ENCODE results near the gene SLC9A9.

SLC9A9 gene

GRCh38 chr3:143220741-143221140, 627.5 kb downstream of the SLC9A9 start:
- Histone ChIP-seq H3K9me3 (ENCODE audit: low read length) (no peaks in the 10 kb centered on the region), H3K4me1 (ENCODE audit: insufficient read depth, low read length) (no peaks in the 10 kb centered on the region), H3K36me3 (ENCODE audit: insufficient read depth, low read length) (no peaks in the 10 kb centered on the region), H3K4me3 (ENCODE audit: low read depth in 1 of 2, low read length in 2 of 2) (no peak overlapping the region), H3K27ac (ENCODE audit: low read depth, low read length) (no peak overlapping the region), H3K27me3 (ENCODE audit: control insufficient read depth in 1 of 2, insufficient read depth in 2 of 2, low read length in 2 of 2) (no peaks in the 10 kb centered on the region), H3K9ac (ENCODE audit: low read length) (no peak overlapping the region)

GRCh38 chr3:143218166-143218835, 630.0 kb downstream of the SLC9A9 start:
- H3K27me3 ChIP-seq (ENCODE audit: control insufficient read depth in 1 of 2, insufficient read depth in 2 of 2, low read length in 2 of 2): no peaks in the 10 kb centered on the region
- no peaks in the 10 kb centered on the region for H3K4me1 ChIP-seq (ENCODE audit: insufficient read depth, low read length)
- H3K27ac ChIP-seq (ENCODE audit: low read depth, low read length): no peak overlapping the region
- no peak overlapping the region for H3K9ac ChIP-seq (ENCODE audit: low read length)
- no peaks in the 10 kb centered on the region for H3K9me3 ChIP-seq (ENCODE audit: low read length)
- H3K4me3 ChIP-seq (ENCODE audit: low read depth in 1 of 2, low read length in 2 of 2): no peak overlapping the region
- no peaks in the 10 kb centered on the region for H3K36me3 ChIP-seq (ENCODE audit: insufficient read depth, low read length)

GRCh38 chr3:143217283-143217682, 631.0 kb downstream of the SLC9A9 start:
- Histone ChIP-seq H3K36me3 (ENCODE audit: insufficient read depth, low read length) (no peaks in the 10 kb centered on the region), H3K9ac (ENCODE audit: low read length) (no peak overlapping the region), H3K27ac (ENCODE audit: low read depth, low read length) (no peak overlapping the region)

GRCh38 chr3:143216709-143217182, 631.5 kb downstream of the SLC9A9 start:
- no peaks in the 10 kb centered on the region for H3K9me3 ChIP-seq (ENCODE audit: low read length)
- no peaks in the 10 kb centered on the region for H3K36me3 ChIP-seq (ENCODE audit: insufficient read depth, low read length)
- no peak overlapping the region for H3K4me3 ChIP-seq (ENCODE audit: low read depth in 1 of 2, low read length in 2 of 2)
- H3K9ac ChIP-seq (ENCODE audit: low read length): no peak overlapping the region
- H3K27me3 ChIP-seq (ENCODE audit: control insufficient read depth in 1 of 2, insufficient read depth in 2 of 2, low read length in 2 of 2): no peaks in the 10 kb centered on the region
- H3K4me1 ChIP-seq (ENCODE audit: insufficient read depth, low read length): no peaks in the 10 kb centered on the region
- H3K27ac ChIP-seq (ENCODE audit: low read depth, low read length): no peak overlapping the region

More at GRCh38 chr3:143217283-143217682, 631.0 kb downstream of the SLC9A9 start:
- Histone ChIP-seq H3K4me1 (ENCODE audit: insufficient read depth, low read length) (no peaks in the 10 kb centered on the region), H3K27me3 (ENCODE audit: control insufficient read depth in 1 of 2, insufficient read depth in 2 of 2, low read length in 2 of 2) (no peaks in the 10 kb centered on the region), H3K4me3 (ENCODE audit: low read depth in 1 of 2, low read length in 2 of 2) (no peak overlapping the region), H3K9me3 (ENCODE audit: low read length) (no peaks in the 10 kb centered on the region)
